HG03045 (cell line): ENCODE data around the gene TNFAIP8L1.
A peak's percentile ranks its signal among the peaks of the same experiment; 100 is the strongest.

Source experiments
- ATAC-seq: cut with Tn5 transposase; IDR thresholded peaks from one replicate; pipeline ENCODE4 v1.9.1; 2021; ENCODE audit warnings: mild to moderate bottlenecking, moderate library complexity; ENCODE audit not compliant: unreplicated experiment

TNFAIP8L1 gene

DNA sequence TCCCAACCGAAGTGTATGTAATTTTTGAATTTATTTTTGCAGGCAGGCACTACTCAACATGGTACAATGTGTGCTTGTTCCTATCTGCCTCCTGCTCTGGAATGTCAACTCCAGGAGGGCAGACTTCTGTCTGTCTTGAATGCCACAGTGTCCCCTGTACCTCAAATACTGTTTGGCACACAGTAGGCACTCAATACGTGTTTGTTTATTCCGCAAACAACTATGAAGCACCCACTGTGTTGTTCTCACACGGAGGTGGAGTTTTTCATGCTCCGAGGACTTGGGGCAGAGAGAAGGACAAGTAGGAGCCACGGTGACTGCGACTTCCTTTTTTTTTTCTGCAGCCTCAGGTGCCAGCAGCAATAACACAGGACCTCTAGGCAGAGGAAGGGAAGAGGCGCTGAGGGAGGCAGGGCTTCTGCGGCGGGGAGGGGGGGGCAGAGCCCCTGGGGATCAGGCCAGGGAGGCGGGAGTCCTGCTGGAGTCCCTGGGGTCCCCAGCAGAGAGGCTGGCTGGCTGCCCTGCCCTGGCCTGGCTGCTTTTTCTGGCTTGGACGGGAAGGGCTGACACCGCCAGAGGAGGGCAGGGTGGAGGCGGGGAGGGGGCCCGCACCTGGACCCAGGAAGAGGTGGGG lies 29.3 kb upstream of the TNFAIP8L1 start:
- no peak for ATAC-seq

DNA sequence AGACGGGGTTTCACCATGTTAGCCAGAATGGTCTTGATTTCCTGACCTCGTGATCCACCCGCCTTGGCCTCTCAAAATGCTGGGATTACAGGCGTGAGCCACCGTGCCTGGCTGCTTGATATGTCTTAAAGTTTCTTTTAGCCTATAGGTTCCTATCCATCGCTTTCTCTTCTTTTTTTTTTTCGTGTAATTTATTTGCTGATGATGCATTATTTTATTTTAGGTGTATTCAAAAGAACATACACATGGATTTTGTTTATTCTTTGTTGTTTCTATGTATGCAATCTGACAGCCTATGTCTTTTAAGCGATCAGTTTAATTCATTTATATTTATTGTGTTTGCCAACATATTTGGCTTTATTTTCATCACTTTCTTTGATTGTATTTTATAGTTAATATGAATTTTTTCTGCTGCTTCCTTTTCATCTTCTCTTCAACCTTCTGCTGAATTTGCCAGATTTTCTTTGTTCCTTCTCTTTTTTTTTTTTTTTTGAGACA lies 26.0 kb upstream of the TNFAIP8L1 start:
- no peak for ATAC-seq

DNA sequence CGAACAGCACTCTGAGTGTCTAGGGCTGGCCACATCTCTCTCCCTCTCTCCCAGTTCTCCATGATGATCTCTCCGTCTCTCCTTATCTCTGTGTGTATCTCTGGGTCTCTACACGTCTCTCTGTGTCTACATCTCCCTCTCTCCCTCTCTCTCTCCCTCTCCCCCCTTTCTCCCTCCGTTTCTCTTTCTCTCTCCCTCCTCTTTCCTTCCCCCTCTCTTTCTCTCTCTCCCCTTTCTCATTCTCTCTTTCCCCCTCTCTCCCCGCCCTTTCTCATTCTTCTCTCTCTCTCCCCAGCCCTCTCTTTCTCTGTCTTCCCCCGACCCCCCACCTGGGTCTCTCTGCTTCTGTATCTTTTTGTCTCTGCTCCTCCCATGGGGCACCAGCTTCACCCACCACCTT lies 21.3 kb upstream of the TNFAIP8L1 start:
- ATAC-seq, result no peak

DNA sequence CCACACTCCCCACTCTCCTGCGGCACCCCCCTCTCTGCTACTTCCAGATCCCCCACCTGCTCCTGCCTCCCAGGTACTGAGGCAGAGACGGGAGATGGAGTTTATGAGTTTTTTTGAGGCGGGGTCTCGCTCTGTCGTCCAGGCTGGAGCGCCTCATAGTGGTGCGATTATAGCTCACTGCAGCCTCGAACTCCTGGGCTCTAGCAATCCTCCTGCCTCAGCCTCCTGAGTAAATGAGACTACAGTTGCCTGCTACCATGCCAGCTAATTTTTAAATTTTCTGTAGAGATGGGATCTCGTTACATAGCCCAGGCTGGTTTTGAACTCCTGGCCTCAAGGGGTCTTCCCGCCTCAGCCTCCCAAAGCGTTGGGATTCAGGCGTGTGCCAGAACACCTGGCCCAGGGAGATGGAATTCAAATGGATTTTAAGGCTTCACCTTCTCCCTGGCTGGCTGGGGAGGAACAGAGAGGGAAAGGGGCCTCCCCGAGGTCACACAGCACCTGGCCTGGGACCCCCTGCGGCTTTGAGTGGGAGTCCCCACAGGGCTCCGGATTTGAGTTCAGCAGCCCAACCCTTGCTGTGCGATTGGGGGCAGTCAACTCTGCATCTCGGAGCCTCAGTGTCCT lies 19.5 kb upstream of the TNFAIP8L1 start:
- ATAC-seq, result no peak

- ATAC-seq, result no peak
Measured at GRCh38 chr19:4620675-4621074, 18.6 kb upstream of the TNFAIP8L1 start.

- no peak for ATAC-seq
Measured at GRCh38 chr19:4622695-4623421, 16.5 kb upstream of the TNFAIP8L1 start.

DNA sequence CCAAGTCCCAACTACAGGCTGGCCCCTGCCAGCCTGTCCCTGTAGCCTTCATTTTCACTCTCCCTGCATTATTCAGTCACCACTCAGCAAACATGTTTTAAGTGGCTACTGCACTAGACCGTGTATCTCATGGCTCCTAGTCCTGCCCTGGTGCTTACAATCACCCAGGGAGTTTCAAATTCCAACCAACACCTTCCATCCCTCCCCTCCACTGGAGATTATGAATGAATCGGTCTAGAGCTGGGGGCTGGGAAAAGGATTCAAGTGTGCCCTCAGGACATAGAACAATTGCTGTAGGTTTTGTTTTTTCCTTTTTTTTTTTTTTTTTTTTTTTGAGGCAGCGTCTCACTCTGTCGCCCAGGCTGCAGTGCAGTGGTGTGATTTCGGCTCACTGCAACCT lies 15.0 kb upstream of the TNFAIP8L1 start:
- no peak for ATAC-seq

- ATAC-seq, result no peak
Measured at GRCh38 chr19:4624733-4625362, 14.5 kb upstream of the TNFAIP8L1 start.

- no peak for ATAC-seq
Measured at GRCh38 chr19:4633140-4633967, 6.0 kb upstream of the TNFAIP8L1 start.

- no peak for ATAC-seq
Measured at GRCh38 chr19:4635754-4636116, 3.6 kb upstream of the TNFAIP8L1 start.

DNA sequence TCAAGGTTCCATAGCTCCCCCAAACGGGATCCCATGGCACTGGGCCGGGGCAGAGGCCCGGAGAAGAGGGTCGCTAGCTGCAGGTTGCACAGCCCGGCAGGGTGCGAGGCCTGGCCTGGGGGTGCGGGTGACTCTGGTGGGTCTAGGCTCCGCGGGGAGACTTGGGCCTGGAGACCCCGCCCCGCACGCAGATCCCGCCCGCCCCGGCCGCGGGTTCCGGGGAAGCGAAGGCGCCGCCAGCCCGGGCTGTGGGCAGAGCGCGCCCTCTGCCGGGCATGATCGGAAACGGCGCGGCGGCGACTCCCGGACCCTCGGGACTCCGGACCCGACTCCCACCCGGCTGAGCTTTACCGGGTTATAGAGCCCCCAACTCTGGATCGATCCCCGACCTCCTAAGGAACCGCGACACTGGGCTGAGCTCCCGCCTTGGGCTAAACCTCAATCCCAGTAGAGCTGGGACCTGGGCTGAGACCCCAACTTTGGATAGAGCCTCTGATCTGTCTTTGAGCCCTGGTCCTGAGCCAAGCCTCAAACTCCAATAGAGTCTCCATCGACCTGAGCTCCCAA lies 3.1 kb upstream of the TNFAIP8L1 start:
- ATAC-seq, result no peak

GRCh38 chr19:4636761-4637160 lies 2.6 kb upstream of the TNFAIP8L1 start:
- no peak for ATAC-seq

- ATAC-seq, result no peak
Measured at GRCh38 chr19:4638317-4638716, 999 bp upstream of the TNFAIP8L1 start.

- ATAC-seq, result peak; percentile 12
Measured at GRCh38 chr19:4639531-4640246, 373 bp downstream of the TNFAIP8L1 start.

- no peak for ATAC-seq
Measured at GRCh38 chr19:4640247-4641000, 1.1 kb downstream of the TNFAIP8L1 start.

DNA sequence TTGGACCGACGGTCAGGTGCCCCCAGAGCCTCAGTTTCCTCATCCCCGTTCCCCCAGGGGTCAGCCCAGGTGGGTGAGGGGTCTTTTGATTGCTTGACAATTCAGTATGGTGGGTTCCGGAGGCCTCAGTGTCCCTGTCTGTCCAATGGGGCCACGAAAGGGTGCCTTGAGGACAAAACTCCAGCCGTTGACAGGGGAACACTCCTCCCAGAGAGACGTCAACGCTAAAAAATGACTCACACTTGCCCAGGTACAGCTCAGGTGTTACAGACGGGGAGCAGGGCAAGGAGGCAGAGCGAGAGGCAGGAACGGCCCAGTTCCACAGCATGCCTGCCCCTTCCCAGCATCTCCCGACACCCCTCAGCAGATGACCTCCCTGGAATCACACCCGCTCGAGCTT lies 1.8 kb downstream of the TNFAIP8L1 start:
- no peak for ATAC-seq

DNA sequence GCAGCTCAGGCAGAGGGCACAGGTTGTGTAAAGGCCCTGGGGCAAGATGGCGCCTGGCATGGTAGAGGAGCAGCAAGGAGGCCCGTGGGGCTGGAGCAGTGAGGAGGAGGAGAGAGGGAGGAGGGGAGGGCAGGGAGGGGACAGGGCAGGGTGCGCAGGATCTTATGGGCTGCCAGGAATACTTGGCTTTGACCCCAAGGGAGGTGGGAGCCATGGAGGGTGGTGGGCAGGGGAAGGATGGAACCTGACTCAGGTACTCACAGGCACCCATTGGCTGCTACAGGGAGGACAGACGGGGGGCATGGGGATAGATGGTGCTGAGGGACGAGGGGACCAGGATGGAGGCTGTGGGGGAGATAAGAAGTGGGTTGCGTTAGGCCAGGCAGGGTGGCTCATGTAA lies 3.3 kb downstream of the TNFAIP8L1 start:
- ATAC-seq, result no peak

- no peak for ATAC-seq
Measured at GRCh38 chr19:4645718-4646117, 6.4 kb downstream of the TNFAIP8L1 start.
